HG02759 (cell line): Measurements from ENCODE around the gene EIF6.
"Not testable (repeated sequence)": the region's sequence is repeated elsewhere in the genome, so short reads cannot be mapped to it uniquely, and the experiment has no call there.

Experiments
- ATAC-seq: cut with Tn5 transposase; IDR thresholded peaks from one replicate; pipeline ENCODE4 v1.9.1; 2021; ENCODE audit warnings: mild to moderate bottlenecking, moderate library complexity; ENCODE audit not compliant: unreplicated experiment

The EIF6 gene

GRCh38 chr20:35262731-35263531 lies 21.6 kb downstream of the EIF6 start:
- not testable (repeated sequence) for ATAC-seq

- not testable (repeated sequence) for ATAC-seq
Measured at GRCh38 chr20:35262321-35262720, 22.3 kb downstream of the EIF6 start.

- no peak for ATAC-seq
Measured at GRCh38 chr20:35260426-35260825, 24.1 kb downstream of the EIF6 start.

- no peak for ATAC-seq
Measured at GRCh38 chr20:35257175-35257909, 27.2 kb downstream of the EIF6 start.

GRCh38 chr20:35254448-35254999 lies 30.0 kb downstream of the EIF6 start:
- ATAC-seq: no peak

- no peak for ATAC-seq
Measured at GRCh38 chr20:35253010-35253409, 31.6 kb downstream of the EIF6 start.

GRCh38 chr20:35252598-35252997 lies 32.0 kb downstream of the EIF6 start:
- ATAC-seq: not testable (repeated sequence)

- no peak for ATAC-seq
Measured at GRCh38 chr20:35252037-35252461, 32.5 kb downstream of the EIF6 start.

GRCh38 chr20:35251613-35251940 lies 33.0 kb downstream of the EIF6 start:
- ATAC-seq: no peak

GRCh38 chr20:35248641-35249475 lies 35.7 kb downstream of the EIF6 start:
- ATAC-seq: no peak

GRCh38 chr20:35246723-35247122 lies 37.8 kb downstream of the EIF6 start:
- no peak for ATAC-seq

- no peak for ATAC-seq
Measured at GRCh38 chr20:35243986-35244385, 40.6 kb downstream of the EIF6 start.

- no peak for ATAC-seq
Measured at GRCh38 chr20:35243317-35243716, 41.3 kb downstream of the EIF6 start.

GRCh38 chr20:35240811-35241293 lies 43.7 kb downstream of the EIF6 start:
- ATAC-seq: no peak

- ATAC-seq: no peak
Measured at GRCh38 chr20:35240083-35240810, 44.3 kb downstream of the EIF6 start.

GRCh38 chr20:35238735-35239134 lies 45.8 kb downstream of the EIF6 start:
- no peak for ATAC-seq

- ATAC-seq: no peak
Measured at GRCh38 chr20:35238170-35238569, 46.4 kb downstream of the EIF6 start.

GRCh38 chr20:35237486-35237885 lies 47.1 kb downstream of the EIF6 start:
- no peak for ATAC-seq

- no peak for ATAC-seq
Measured at GRCh38 chr20:35235881-35236280, 48.7 kb downstream of the EIF6 start.

- no peak for ATAC-seq
Measured at GRCh38 chr20:35232575-35232974, 52.0 kb downstream of the EIF6 start.
